Endothelial cell of umbilical vein (primary cell): ENCODE measurements around the gene ADARB2.

Experiments
- CTCF ChIP-seq, 2 donors: IDR thresholded peaks; 1 replicate in 1 of 2; 2 replicates in 1 of 2; pipeline ENCODE4 v1.5.1; 2011; ENCODE audit warnings: low read length in 2 of 2, mild to moderate bottlenecking in 2 of 2, moderate library complexity in 2 of 2, control low read depth in 1 of 2, inconsistent platforms in 1 of 2, low read depth in 1 of 2; ENCODE audit not compliant: insufficient read depth in 1 of 2; ENCODE audit errors: extremely low read depth in 1 of 2
- FOS ChIP-seq: IDR thresholded peaks from 2 replicates; pipeline ENCODE4 v1.6.1; 2011; ENCODE audit warnings: mild to moderate bottlenecking, low read length, moderate library complexity, borderline replicate concordance; ENCODE audit not compliant: insufficient read depth
- GATA2 ChIP-seq: IDR thresholded peaks from 2 replicates; pipeline ENCODE4 v1.7.0; 2011; ENCODE audit warnings: low read depth, mild to moderate bottlenecking, moderate library complexity, mixed read lengths, low read length; ENCODE audit not compliant: insufficient read length, insufficient read depth
- JUN ChIP-seq: IDR thresholded peaks from 2 replicates; pipeline ENCODE4 v1.6.1; 2011; ENCODE audit warnings: borderline replicate concordance, low read depth; ENCODE audit not compliant: insufficient read length, insufficient read depth
- MYC ChIP-seq: IDR thresholded peaks from one replicate; pipeline ENCODE4 v1.6.1; 2011; ENCODE audit warnings: mild to moderate bottlenecking, low read depth, low read length
- POLR2A ChIP-seq: IDR thresholded peaks from 2 replicates; pipeline ENCODE4 v1.6.1; 2012; ENCODE audit warnings: low read depth, mild to moderate bottlenecking, control low read depth, low read length
- POLR2AphosphoS5 ChIP-seq: IDR thresholded peaks from 2 replicates; pipeline ENCODE4 v1.6.1; 2012; ENCODE audit warnings: low read depth, mild to moderate bottlenecking, control low read depth, low read length, moderate library complexity; ENCODE audit not compliant: insufficient read depth

- TF ChIP-seq CTCF (IDR thresholded peaks at IDR 0.05; ENCODE audit: extremely low read depth in 1 of 2, insufficient read depth in 1 of 2, low read depth in 1 of 2, low read length in 2 of 2) (no peak), POLR2AphosphoS5 (no peak), MYC (no peak), POLR2A (no peak), JUN (no peak), FOS (no peak), GATA2 (no peak)
Measured at GRCh38 chr10:1155791-1156615, 581.3 kb downstream of the ADARB2 start.
